Testis (tissue), 3 donors: ENCODE results near the gene TPSD1. TPM values are rescaled to one million over a fixed set of nuclear protein-coding genes. Genes with fewer than 3 reads are reported as not detected.
A peak's percentile ranks its signal among the peaks of the same experiment; 100 is the strongest.

Experiments
- DNase-seq: peaks from one replicate; pipeline ENCODE4 v3.0.0-alpha.2; 2019
- H3K27ac ChIP-seq, 2 donors: fragments of 200-600 bp; sonication (generic); one replicate each; pipeline ENCODE4 v1.5.1; 2019
- H3K27me3 ChIP-seq: fragments of 200-600 bp; sonication (generic); one replicate; pipeline ENCODE4 v1.5.1; 2019
- H3K36me3 ChIP-seq: fragments of 200-600 bp; sonication (generic); one replicate; pipeline ENCODE4 v1.5.1; 2017; ENCODE audit warnings: low read depth; ENCODE audit errors: missing control alignments
- H3K4me1 ChIP-seq: fragments of 200-600 bp; sonication (generic); one replicate; pipeline ENCODE4 v1.5.1; 2019
- H3K4me3 ChIP-seq, 2 donors: fragments of 200-600 bp; sonication (generic); one replicate each; pipeline ENCODE4 v1.5.1; 2017 to 2019
- H3K9me3 ChIP-seq: fragments of 200-600 bp; sonication (generic); one replicate; pipeline ENCODE4 v1.5.1; 2017
- CTCF ChIP-seq, 3 experiments: fragments of 450-650 bp in 2 of 3; fragments of 200-600 bp in 1 of 3; sonication (generic) in 1 of 3; IDR thresholded peaks; one replicate each; pipeline ENCODE4 v1.5.1; 2016 to 2019; ENCODE audit warnings: antibody characterized with exemption in 3 of 3, mild to moderate bottlenecking in 2 of 3, moderate library complexity in 1 of 3
- POLR2A ChIP-seq: fragments of 450-650 bp; IDR thresholded peaks from one replicate; pipeline ENCODE4 v1.6.1; 2017; ENCODE audit warnings: antibody characterized with exemption, mild to moderate bottlenecking, moderate library complexity
- WGBS, 2 donors: methylation state at CpG; one replicate each; pipeline ENCODE4 v1.1.5; 2018; 5-methylcytosine and 5-hydroxymethylcytosine counted together
- intact Hi-C: fragments of 100-400 bp; cut with DNase I; formaldehyde crosslinking; loops from one replicate; pipeline ENCODE4 v1.15.1; 2023; ENCODE audit warnings: low total_unique reads
- polyA plus RNA-seq: library from polyadenylated mRNA; stranded (reverse); fragments of 350-450 nt; fragmentation: Illumina TruSeq; extraction: RNeasy Lipid Tissue Mini Kit (QIAGEN cat#74804); gene quantifications from one replicate; pipeline ENCODE4 v1.2.3, GENCODE V29; 2014; ENCODE audit warnings: low read depth, low replicate concordance; ENCODE audit not compliant: insufficient read depth
- total RNA-seq, 2 donors: library from RNA; depleted of rRNA; stranded (reverse); fragments of >200 nt; gene quantifications; one replicate each; pipeline ENCODE4 v1.2.3, GENCODE V29; 2016

TPSD1 gene
- total and polyA plus RNA-seq, 3 donors from 2014 or later, result 1.1 to 1.6 (median 1.1) TPM

GRCh38 chr16:1305823-1306222 lies 50.0 kb downstream of the TPSD1 start:
- DNase-seq, result no peak
- H3K27ac ChIP-seq, result no peak overlapping the region
- WGBS, 2 donors, result 77 to 80% methylated on average over 2 to 12 of the region's 12 CpGs
- H3K27me3 ChIP-seq, result no peaks in the 10 kb centered on the region
- TF ChIP-seq POLR2A, result no peak
- TF ChIP-seq CTCF (IDR thresholded peaks at IDR 0.05), result no peak
- no peaks in the 10 kb centered on the region for H3K4me1 ChIP-seq
- H3K36me3 ChIP-seq, result no peaks in the 10 kb centered on the region
- no peak overlapping the region for H3K4me3 ChIP-seq
- intact Hi-C loops, result no loop called here
- H3K9me3 ChIP-seq, result no peaks in the 10 kb centered on the region

GRCh38 chr16:1306334-1306733 lies 50.5 kb downstream of the TPSD1 start:
- H3K4me1 ChIP-seq, result peaks cover 3% of the 10 kb centered on the region
- no peak overlapping the region for H3K27ac ChIP-seq
- no peak overlapping the region for H3K4me3 ChIP-seq
- WGBS, 2 donors, result 57 to 69% methylated on average over 4 of the region's 4 CpGs
- H3K27me3 ChIP-seq, result no peaks in the 10 kb centered on the region
- no peak for TF ChIP-seq POLR2A
- no peak for TF ChIP-seq CTCF (IDR thresholded peaks at IDR 0.05)
- intact Hi-C loops, result no loop called here
- H3K36me3 ChIP-seq, result no peaks in the 10 kb centered on the region
- no peak for DNase-seq
- H3K9me3 ChIP-seq, result no peaks in the 10 kb centered on the region

GRCh38 chr16:1308036-1308976 lies 52.4 kb downstream of the TPSD1 start:
- TF ChIP-seq POLR2A (no peak), CTCF (IDR thresholded peaks at IDR 0.05) (no peak)
- 5 to 7% methylated on average over 30 to 36 of the region's 43 CpGs for WGBS, 2 donors

More at GRCh38 chr16:1308036-1308976, 52.4 kb downstream of the TPSD1 start:
- H3K27ac ChIP-seq, result peak overlapping the region; percentile 92 to 98
- no peak for DNase-seq
- no peaks in the 10 kb centered on the region for H3K36me3 ChIP-seq
- peak overlapping the region; percentile 58 to 59 for H3K4me3 ChIP-seq
- H3K27me3 ChIP-seq, result no peaks in the 10 kb centered on the region
- no peaks in the 10 kb centered on the region for H3K9me3 ChIP-seq
- intact Hi-C loops, result no loop called here
- H3K4me1 ChIP-seq, result peaks cover 18% of the 10 kb centered on the region

Other genes with a start within 250 kb of the TPSD1 start
- under 1 TPM in 1 of 2 donors, not detected in 1; 0.31 TPM for gene SSTR5, start 183.3 kb upstream of the TPSD1 start, total RNA-seq
- not detected for gene SSTR5, start 183.3 kb upstream of the TPSD1 start, polyA plus RNA-seq
- 1 to 10 TPM; 1.3 to 2.7 TPM for gene C1QTNF8, start 159.8 kb upstream of the TPSD1 start, total RNA-seq
- not detected for gene C1QTNF8, start 159.8 kb upstream of the TPSD1 start, polyA plus RNA-seq
- gene CACNA1H, start 103.0 kb upstream of the TPSD1 start, total RNA-seq, result 10 to 100 TPM; 55.9 to 69.0 TPM
- 41.1 TPM for gene CACNA1H, start 103.0 kb upstream of the TPSD1 start, polyA plus RNA-seq
- gene TPSG1, start 30.8 kb upstream of the TPSD1 start, total RNA-seq, result 1 to 10 TPM in 1 of 2 donors, not detected in 1; 1.2 TPM
- not detected for gene TPSG1, start 30.8 kb upstream of the TPSD1 start, polyA plus RNA-seq
- gene TPSB2, start 25.9 kb upstream of the TPSD1 start, total RNA-seq, result 10 to 100 TPM; 10.8 to 49.5 TPM
- gene TPSB2, start 25.9 kb upstream of the TPSD1 start, polyA plus RNA-seq, result 16.1 TPM
- gene TPSAB1, start 15.4 kb upstream of the TPSD1 start, total RNA-seq, result 10 to 100 TPM; 11.7 to 32.0 TPM
- 12.2 TPM for gene TPSAB1, start 15.4 kb upstream of the TPSD1 start, polyA plus RNA-seq
- 100 to 1,000 TPM; 116 to 127 TPM for gene UBE2I, start 53.6 kb downstream of the TPSD1 start, total RNA-seq
- gene UBE2I, start 53.6 kb downstream of the TPSD1 start, polyA plus RNA-seq, result 143 TPM
- 10 to 100 TPM; 29.8 to 60.4 TPM for gene BAIAP3, start 77.6 kb downstream of the TPSD1 start, total RNA-seq
- gene BAIAP3, start 77.6 kb downstream of the TPSD1 start, polyA plus RNA-seq, result 23.0 TPM
- 10 to 100 TPM; 79.4 to 89.5 TPM for gene TSR3, start 95.8 kb downstream of the TPSD1 start, total RNA-seq
- 40.9 TPM for gene TSR3, start 95.8 kb downstream of the TPSD1 start, polyA plus RNA-seq
- gene GNPTG, start 95.9 kb downstream of the TPSD1 start, total RNA-seq, result 100 to 1,000 TPM; 106 to 150 TPM
- 67.8 TPM for gene GNPTG, start 95.9 kb downstream of the TPSD1 start, polyA plus RNA-seq
- 10 to 100 TPM; 49.2 to 49.9 TPM for gene UNKL, start 158.6 kb downstream of the TPSD1 start, total RNA-seq
- gene UNKL, start 158.6 kb downstream of the TPSD1 start, polyA plus RNA-seq, result 23.7 TPM
- 10 to 100 TPM; 22.8 to 27.7 TPM for gene UQCC4, start 164.7 kb downstream of the TPSD1 start, total RNA-seq
- 17.5 TPM for gene UQCC4, start 164.7 kb downstream of the TPSD1 start, polyA plus RNA-seq
- gene PERCC1, start 175.0 kb downstream of the TPSD1 start, total RNA-seq, result under 1 TPM; 0.31 to 0.71 TPM
- gene PERCC1, start 175.0 kb downstream of the TPSD1 start, polyA plus RNA-seq, result not detected
- 10 to 100 TPM in 1 of 2 donors, 1 to 10 TPM in 1; 7.6 to 18.0 TPM for gene CCDC154, start 188.5 kb downstream of the TPSD1 start, total RNA-seq
- 14.8 TPM for gene CCDC154, start 188.5 kb downstream of the TPSD1 start, polyA plus RNA-seq
- gene CLCN7, start 219.0 kb downstream of the TPSD1 start, total RNA-seq, result 100 to 1,000 TPM; 152 to 160 TPM
- 79.6 TPM for gene CLCN7, start 219.0 kb downstream of the TPSD1 start, polyA plus RNA-seq
- gene PTX4, start 232.9 kb downstream of the TPSD1 start, total RNA-seq, result 1 to 10 TPM; 1.7 to 3.4 TPM
- 1.3 TPM for gene PTX4, start 232.9 kb downstream of the TPSD1 start, polyA plus RNA-seq
- 10 to 100 TPM; 45.2 to 46.0 TPM for gene TELO2, start 237.3 kb downstream of the TPSD1 start, total RNA-seq
- 25.7 TPM for gene TELO2, start 237.3 kb downstream of the TPSD1 start, polyA plus RNA-seq